DMS114 treated with DMSO at 0.1 percent for 48 hours (cell line): Measurements from ENCODE around the gene FOXL2NB.

Experiments
- DNase-seq: peaks from one replicate; lab custom pipeline; 2025; ENCODE audit not compliant: unreplicated experiment; lab: John Stamatoyannopoulos, UW

The FOXL2NB gene

DNA sequence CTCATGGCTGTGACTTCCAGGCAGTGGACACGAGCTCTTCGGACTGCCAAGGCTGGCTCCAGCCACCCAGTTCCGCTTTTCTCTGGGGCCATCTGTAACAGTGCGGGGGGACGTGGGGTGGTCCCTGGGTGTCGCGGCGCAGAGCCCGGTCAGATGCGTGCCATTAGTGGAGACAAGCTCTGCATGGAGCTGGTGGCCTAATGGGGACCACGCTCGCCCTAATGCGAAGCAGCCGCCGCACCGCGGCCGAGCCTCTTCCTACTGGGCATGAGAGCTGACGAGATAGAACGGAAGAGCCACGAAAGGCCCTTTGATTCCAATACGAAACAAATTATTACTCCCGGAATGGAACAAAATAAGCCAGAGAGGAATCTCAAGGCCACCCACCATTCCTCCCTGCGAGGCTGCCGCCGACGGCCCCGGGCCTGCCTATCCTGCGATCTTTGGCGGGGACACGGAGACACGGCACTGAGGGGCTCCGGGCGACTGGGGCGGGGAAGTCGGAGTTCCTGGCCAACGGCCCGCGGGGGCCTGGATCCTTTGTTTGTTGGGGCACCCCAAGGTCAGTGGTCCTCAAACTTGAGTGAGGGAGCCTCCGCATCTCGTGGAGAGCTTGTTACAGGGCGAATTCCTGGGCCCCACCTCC is 18.2 kb upstream of the FOXL2NB start:
- no peak for DNase-seq

DNA sequence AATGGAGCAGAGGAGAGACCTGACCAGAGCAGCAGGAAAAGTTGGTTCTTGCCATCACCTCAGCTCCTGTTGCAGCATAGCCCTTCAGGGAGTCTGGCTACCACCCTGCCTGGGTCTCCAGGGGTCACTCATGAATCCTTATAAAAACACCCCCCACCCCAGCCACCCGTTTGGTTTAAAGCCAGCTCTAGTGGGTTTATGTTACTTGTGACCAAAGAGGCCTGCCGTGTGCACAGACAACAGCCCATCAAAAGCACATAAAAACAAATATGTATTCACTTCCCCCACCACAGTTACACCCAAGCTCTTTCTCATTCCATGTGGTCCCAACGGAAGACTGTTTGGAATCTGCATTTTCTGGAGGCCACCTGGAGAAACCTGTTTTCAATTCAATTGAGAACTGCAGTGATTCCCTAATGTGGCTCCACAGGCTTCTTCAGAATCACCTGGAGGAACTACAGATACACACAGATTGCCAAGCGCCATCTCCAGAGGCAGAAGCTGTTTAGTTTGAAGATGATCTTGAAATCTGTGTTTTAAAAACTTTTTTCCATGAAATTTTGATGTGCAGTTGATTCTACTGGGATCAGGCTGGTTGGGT is 13.8 kb upstream of the FOXL2NB start:
- DNase-seq, result no peak

DNA sequence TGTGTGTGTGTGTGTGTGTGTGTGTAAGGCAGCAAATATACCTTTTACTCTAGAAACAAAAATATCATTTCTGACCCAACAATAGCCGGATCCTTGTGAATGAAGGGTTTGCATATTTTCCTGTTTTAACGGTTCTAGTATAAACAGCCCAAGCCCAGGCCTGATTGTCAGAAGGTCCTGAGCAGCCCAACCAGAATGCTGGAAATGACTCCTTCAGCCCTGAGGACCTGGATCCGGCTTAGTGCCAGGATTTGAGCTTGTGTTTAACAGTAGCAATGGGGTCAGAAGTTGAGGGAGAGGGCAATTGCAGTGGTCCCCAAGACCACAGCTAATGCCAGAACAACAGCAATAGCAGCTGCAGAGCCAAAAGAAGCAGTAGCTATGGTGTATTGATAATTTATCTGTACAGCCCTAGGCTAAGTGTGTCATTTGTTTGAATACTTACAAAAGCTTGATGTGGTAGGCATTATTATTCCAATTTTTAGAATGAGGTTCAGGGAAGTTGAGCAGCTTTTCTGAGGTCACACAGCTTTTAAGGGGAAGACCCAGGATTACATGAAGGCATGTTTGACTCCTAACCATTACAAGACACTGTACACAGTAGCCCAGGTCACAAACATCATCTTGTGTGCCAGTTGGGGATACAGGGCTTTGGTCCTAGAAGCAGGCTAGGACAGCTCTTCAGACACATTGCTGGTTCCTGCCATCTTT is 12.9 kb upstream of the FOXL2NB start:
- DNase-seq, result no peak

DNA sequence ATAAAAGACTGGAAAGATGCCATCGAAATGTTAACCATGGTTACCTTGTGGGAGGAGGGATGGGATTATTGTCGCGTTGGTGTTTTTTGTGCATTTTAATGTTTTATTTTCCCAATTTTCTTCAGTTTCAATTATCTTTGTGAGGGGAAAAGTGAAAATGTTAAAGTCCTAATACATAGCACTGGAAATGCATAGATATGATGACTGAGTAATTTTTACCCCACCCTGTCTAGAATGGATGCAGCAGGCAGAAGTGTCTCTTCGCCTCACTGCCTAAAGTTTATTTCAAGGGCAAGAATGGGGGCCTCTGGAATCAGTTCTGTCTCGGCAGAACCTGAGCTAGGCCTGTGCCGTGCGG is 11.5 kb upstream of the FOXL2NB start:
- no peak for DNase-seq

DNA sequence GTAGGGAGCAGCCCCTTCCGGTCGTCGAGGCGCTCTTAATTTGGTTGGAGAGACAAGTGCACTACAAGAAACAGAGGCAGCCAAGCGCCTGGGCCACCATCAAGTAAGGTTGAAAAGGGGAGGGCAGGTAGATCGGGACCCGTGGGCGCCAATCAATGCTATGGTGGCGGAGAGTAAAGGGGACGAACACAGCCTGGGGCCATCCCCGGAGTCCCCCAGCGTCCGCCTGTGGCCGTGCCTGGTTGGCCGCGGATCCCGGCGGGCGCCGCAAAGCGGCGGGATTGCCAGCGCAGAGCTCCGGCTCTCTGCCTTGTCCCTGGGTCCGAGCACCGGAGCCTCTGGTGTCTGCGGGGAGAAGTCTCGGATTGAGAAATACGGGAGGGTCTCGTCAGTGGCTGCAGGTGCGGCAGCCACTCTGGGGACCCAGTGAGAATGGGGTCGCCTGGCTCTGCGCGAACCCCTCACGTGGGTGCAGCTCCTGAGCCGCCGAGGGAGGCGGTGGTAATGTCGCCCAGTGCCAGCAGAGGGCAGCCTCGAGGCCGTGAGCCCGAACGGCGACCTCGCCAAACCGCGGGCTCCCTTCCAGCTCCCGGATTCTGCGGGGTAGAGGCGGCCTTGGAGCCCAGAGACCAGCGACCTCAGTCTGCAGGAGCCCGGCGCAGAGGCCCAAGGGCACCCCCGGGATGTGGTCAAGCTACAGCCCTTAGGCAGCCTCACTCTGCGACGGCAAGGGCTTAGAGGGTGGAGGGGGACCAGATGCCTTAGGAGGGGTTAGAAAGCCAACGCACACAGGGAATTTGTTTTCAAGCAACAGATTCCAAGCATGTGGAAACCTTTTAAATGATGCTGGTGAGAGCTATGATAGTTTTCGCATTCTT is 10.9 kb upstream of the FOXL2NB start:
- DNase-seq, result peak; percentile 22

DNA sequence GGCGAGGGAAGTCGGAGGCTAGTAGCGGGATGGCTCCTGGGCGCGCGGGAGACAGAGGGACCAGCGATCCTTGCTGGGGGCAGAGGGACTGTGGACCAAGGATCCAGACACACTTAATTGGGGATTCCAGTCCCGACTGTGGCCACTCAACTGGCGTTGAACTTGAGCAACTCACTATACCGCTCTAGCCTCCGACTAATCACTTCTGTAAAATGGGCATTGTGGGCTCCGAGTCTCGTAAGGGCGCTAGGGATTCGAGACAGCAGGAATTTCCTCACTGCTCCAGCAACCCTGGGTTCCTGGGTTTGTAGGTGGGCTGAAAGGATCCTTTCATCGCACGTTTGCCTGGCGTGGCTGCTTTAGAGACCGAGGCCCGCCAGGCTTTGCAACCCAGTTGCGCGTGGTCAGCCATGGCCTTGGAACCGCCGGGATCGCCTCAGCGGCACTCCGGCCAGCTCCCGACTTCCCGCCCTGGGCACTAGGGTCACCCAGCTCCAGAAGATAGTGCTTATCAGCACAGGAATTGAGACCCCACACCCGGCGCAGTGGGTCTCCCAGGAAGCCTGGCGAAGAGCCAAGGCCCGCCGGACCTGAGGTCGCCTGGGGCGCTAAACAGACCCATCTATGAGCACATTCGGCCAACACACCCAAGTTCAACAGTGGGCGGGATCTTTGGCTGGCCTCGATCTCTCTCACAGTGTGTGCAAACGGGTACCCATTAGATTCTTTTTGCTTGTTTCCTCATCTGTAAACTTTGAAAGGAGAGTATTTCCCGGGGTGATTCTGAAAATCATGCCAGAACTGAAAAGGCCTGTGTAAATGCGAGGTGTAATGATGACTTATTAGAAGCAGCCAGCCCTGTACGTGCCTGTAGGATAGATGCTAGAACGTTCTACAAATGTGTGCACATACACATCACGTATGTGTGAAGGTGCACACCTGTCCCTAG is 10.0 kb upstream of the FOXL2NB start:
- no peak for DNase-seq

DNA sequence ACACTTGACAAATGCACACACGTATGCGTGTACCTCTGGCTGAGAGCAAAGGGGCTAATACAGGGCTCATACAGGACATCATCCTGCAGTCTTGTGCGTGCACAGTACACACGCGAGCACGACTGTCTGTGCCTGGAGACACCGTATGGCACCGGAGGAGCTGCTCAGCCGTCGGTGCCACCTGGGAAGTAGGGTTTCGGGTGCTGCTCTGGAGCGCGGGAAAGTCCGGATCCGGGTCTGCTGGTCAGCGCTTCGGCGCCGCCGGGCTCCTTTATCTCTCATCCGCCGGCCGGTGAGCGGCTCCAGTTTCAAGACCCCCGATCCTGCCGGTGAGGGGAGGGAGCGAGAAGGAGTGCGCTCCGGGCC is 9.3 kb upstream of the FOXL2NB start:
- no peak for DNase-seq

DNA sequence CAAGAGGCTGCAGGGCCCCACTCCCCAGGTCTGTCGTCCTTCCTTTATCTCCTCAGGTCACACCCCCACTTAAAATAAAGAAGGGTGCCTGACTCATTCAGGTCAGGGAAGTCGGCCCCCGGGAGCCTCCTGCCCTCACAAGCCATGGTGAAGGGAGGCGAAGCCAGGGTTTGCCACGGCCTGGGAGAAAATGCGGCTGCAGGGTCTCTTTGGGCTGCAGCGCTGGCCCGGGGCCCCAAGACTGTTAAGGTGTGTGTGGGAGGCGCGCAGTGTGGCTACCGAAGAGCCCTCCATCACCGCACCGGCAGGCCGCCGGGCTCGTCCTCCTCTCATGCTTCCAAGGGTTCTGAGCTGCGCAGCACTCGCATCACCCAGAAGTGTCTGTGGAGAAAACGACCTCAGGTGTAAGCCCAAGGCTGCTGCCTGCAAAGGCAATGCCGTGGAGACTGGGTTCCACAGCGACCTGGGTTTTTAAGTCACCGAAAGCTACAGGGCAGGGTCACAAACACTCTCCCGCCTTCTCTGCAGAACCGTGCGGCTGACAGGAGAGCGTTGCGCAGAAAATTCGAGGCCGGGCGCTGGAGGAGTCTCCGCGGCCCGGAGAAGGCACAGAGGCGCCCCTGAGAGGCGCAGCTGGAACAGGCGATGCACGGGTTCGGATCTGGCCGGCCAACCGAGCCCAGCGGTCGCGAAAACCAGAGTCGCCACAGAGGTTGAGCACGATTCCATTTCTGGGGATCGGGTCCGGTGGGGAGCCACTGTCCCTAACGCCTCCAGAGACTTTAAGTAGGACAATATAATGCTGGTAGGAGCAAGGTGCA is 8.8 kb upstream of the FOXL2NB start:
- DNase-seq, result no peak

DNA sequence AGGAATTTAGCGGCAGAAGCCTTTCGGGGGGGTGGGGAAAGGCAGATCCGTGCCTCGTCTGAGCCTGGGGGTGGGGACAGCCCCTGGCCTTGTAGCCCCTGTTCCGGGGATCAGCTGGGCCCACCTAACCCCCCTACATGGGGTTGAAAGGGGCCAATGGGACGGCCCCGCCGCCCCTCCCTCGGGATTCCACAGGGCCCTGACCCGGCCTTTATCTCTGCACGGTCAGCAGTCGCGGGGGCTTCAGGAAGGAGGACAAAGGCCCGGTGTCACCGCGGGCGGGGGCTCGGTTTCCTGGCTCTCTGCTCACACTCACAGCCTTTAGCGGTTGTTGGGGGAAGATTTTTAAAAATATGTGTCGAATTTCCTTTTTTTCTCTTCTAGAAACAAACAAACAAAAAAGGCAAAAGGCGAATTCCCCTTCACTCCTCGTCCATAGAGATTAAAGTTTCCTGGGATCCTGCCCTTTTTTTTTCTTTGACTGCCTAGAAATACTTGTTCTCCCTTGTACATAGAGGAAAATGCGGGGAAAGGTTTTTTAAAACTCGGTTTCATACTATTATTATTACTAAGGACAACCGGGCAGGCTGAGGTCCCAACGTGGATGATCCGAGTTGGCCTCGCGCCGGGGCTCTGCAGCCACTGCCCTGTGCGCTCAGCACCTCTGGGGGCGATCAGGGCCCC is 8.0 kb upstream of the FOXL2NB start:
- DNase-seq, result no peak

DNA sequence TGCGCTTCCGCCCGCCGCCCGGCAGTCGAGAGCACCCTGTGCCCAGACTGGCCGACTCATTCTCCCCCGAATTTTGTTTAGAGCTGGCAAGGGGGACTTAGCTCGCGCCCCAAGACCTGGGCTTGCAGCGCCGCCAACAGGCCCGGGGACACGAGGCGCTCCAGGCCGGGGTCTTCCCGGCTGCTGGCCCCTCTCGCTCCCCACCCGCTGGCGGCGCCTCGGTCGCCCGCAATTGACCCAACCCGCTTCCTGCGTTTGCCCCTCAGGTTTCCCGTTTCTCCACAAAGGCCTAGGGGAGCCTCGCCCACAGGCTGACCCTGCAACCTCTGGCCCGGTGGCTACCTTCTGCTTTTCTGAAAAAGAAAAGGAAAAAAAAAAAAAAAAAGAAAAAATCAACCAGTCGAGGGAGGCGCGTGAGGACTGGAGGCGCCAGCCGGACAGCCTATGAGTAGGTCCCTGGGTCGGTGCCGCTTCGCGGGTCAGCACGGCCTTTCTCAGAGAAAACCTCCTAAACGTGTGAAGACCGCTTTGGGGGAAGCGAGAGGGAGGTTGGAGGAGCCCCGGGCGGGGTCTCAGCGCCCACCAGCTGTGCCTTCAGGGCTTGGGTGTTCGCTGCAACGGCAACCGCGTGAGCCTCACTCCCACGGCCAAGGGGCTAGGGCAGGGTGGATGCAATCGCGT is 7.3 kb upstream of the FOXL2NB start:
- no peak for DNase-seq

DNA sequence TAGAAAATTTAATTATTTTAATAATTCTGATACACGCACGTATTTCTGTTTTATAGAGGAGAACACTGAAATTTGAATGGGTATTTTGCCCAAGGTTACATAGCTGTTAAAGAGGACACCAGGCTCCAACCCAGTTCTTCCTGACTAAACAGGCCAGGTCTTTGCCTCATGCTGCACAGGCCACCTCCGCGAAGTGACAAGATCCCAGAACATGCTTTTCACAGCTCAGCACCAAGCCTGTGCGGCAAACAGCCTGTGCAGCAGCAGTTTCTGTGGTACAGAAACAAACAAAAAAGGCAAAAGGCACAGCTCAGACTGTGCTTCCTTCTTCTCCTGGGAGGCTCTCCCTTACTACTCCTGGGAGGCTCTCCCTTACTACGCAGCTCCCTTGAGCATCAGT is 6.6 kb upstream of the FOXL2NB start:
- no peak for DNase-seq

DNA sequence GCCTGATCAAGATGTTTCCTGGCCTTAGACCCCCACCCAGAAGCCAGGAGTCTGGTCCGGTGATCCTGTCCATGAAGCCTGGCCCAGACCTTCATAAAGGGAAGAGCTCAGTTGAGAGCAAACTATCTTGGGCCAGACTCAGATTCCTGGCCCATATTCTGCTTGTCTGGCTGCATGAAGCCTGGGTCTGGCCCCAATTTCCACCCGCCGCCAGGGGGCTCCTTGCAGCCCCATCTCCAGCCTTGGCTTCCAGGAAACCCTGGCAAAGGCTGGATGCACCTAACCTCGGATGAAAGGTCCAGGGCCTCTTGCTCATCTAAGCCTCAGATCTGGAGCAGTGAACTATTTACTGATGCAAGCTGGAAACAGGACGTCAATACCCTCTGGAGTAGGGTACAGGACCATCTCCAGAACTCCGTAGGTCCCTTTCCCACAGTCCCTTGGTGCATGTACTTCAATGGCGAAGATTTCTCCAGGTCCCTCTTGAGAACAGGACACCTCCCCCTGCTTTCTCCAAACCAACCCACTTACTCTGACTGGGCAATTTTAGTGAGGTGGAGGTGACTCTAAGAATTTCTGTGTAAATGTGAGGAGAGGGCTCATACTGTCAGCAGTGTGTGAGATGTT is 5.6 kb upstream of the FOXL2NB start:
- DNase-seq, result peak; percentile 11

DNA sequence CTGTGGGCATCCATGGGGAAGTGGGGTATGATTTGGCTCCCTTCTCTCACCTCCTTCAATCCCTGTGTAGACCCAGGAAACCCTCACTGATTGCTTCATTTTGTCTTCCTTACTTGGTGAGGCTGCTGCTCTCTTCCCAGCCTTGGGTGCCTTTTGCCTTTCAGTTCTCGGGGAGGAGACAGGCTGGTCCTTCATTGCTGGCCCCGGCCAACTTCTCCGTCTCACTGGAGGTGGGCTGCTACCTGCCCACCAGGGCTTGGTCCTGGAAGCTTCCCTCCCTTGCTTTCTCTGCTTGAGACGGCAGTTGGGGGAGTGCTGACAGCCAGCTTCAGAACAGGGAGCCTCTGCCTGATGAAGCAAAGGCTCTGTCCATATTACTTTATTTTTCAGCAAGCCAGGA is 4.7 kb upstream of the FOXL2NB start:
- no peak for DNase-seq

DNA sequence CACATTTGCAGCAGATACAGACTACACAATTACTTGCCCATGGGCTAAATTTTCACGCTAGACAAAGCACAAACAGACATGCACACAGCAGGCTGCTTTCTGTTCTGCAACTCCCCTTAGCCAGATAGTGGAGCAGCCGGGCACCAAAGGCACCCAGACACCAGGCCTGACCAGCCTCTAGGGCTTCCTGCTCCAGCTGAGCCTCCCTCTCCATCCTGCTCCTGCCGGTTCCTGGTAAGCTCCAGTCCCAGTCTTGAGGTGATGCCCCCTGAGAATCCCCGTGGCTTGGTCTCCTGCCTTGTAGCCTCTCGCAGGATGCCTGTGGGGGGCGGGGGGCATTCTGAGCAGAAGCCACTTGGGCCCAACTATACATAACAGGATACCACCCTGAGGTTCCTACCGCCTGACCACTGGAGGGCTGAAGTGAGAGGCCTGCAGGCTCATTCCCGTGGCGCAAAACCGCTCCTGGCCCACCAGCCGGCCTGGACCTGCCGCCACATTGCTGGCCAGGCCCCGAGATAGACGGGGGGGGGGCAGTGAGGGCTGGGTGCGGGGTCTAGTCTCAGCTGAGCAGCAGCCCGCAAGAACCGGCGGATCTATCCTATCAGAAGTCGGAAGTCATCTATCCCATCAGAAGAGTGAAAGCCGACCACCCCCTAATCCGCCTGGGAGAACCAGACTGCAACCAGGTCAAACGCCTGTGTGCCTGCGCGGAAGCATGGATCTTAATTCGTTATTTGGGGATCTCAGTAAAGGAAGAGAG is 4.0 kb upstream of the FOXL2NB start:
- no peak for DNase-seq

DNA sequence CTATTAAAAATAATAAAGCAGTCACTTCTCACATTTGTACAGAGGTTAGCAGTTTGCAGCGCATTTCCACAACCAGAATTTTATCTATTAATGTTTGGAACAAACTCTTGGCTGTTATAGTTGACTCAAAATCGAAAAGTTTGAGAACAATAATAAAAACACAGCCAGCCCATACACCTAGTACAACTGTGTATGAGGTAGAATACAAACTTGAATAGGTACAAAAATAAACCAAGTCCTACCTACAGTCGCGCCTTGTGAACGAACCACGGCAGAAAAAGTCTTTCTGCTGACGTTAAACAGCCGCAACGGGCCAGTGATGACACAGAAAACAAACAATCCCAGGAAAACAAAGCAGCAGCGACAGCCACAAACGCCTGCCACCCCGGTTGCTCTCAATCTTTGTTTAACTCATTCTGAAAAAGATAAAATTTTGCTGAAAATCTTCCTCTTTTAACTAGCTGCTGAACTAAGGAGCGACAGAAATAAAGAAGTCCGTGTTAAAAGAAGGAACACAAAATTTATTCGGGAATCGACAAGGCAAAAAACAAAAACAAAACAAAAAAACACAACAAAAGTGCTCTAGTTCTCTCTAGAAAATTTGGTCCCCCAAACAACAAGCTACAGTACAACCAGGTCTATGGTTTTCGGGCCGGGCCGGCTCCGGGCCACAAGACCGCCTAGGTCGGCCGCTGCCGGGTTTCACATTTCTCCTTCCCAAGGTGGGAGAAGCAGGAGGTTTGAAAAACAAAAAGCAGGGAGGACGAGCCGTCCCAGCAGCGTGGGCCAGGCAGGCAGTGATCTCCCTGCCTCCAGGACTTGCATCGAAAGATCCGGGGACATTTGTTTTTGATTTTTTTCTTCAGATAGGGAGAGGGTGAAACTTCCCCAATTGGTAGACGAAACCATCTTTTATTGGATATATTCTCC is 3.0 kb upstream of the FOXL2NB start:
- DNase-seq, result no peak

DNA sequence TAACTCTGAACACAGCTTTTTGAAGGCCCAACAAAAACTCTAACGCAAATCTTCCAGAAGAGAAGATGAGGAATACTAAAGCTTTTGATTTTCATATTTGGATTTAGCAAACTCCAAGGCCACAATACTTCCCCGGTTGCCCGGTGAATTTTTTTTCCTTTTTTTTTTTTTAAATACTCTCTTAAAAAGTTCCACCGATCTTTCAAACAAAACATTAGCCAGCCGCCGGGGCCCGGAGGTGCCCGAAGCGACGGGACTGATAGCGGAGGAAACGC is 2.4 kb upstream of the FOXL2NB start:
- DNase-seq, result no peak
